Posterior vena cava (tissue), 2 donors: ENCODE measurements around the gene APOL4. TPM values are rescaled to one million over a fixed set of nuclear protein-coding genes. Genes with fewer than 3 reads are reported as not detected.
"Not testable (repeated sequence)": the region's sequence is repeated elsewhere in the genome, so short reads cannot be mapped to it uniquely, and the experiment has no call there.

Source experiments
- DNase-seq: peaks from one replicate; pipeline ENCODE4 v3.0.0-alpha.2; 2020; ENCODE audit warnings: low spot score
- intact Hi-C, 2 donors: fragments of 100-400 bp; cut with DNase I; formaldehyde crosslinking; loops; one replicate each; pipeline versions ENCODE4 v1.14.1 to v1.14.2; 2022 to 2023
- total RNA-seq, 2 donors: library from RNA; stranded (reverse); fragmentation: NEBNext Ultra II Directional; extraction: Animal tissue kit (Norgen Biotek cat#: 25700); gene quantifications; one replicate each; pipeline ENCODE4 v1.2.1, GENCODE V29; 2021
- donor health status: DM: yes; HTN: yes; CAD: no.
- donor health status: DM: yes; HTN: yes; CAD: no.

The APOL4 gene
- total RNA-seq, 2 donors from 2014 or later, result 7.5 to 9.5 TPM

- intact Hi-C loops, result no loop called here
- no peak for DNase-seq
Measured at GRCh38 chr22:36211237-36211861, 9.7 kb upstream of the APOL4 start.

GRCh38 chr22:36210224-36210623, 8.6 kb upstream of the APOL4 start:
- no peak for DNase-seq
- intact Hi-C loops, result no loop called here

- DNase-seq, intact Hi-C loops: not testable (repeated sequence)
Measured at GRCh38 chr22:36209488-36209908, 7.9 kb upstream of the APOL4 start.

- DNase-seq, result no peak
- intact Hi-C loops, result no loop called here
Measured at GRCh38 chr22:36208914-36209313, 7.3 kb upstream of the APOL4 start.

GRCh38 chr22:36208162-36208765, 6.7 kb upstream of the APOL4 start:
- intact Hi-C loops, result no loop called here
- no peak for DNase-seq

- intact Hi-C loops, result no loop called here
- no peak for DNase-seq
Measured at GRCh38 chr22:36206255-36206654, 4.6 kb upstream of the APOL4 start.

- intact Hi-C loops, result not testable (repeated sequence)
Measured at GRCh38 chr22:36205573-36205972, 4.0 kb upstream of the APOL4 start.

GRCh38 chr22:36204632-36205015, 3.0 kb upstream of the APOL4 start:
- intact Hi-C loops, result no loop called here
- no peak for DNase-seq

More at GRCh38 chr22:36205573-36205972, 4.0 kb upstream of the APOL4 start:
- not testable (repeated sequence) for DNase-seq

- no peak for DNase-seq
- intact Hi-C loops, result no loop called here
Measured at GRCh38 chr22:36204001-36204631, 2.5 kb upstream of the APOL4 start.

- DNase-seq, intact Hi-C loops: not testable (repeated sequence)
Measured at GRCh38 chr22:36203441-36203840, 1.8 kb upstream of the APOL4 start.

GRCh38 chr22:36202906-36203305, 1.3 kb upstream of the APOL4 start:
- DNase-seq, intact Hi-C loops: not testable (repeated sequence)

GRCh38 chr22:36201025-36201424, 584 bp downstream of the APOL4 start:
- intact Hi-C loops, DNase-seq: not testable (repeated sequence)

GRCh38 chr22:36199001-36199551, 2.5 kb downstream of the APOL4 start:
- intact Hi-C loops, result loop anchor here (5.0 to 10.0 kb wide), 3 partner anchors 73 to 296 kb away; no protein-coding TSS in a partner anchor
- DNase-seq, result no peak

GRCh38 chr22:36198536-36198935, 3.1 kb downstream of the APOL4 start:
- intact Hi-C loops, result loop anchor here (5.0 to 10.0 kb wide), 3 partner anchors 74 to 296 kb away; no protein-coding TSS in a partner anchor
- DNase-seq, result no peak

- no peak for DNase-seq
- intact Hi-C loops, result loop anchor here (5.0 to 10.0 kb wide), 3 partner anchors 75 to 297 kb away; no protein-coding TSS in a partner anchor
Measured at GRCh38 chr22:36197514-36198146, 4.0 kb downstream of the APOL4 start.

GRCh38 chr22:36197065-36197440, 4.6 kb downstream of the APOL4 start:
- no peak for DNase-seq
- intact Hi-C loops, result loop anchor here (5.0 to 10.0 kb wide), 3 partner anchors 75 to 298 kb away; no protein-coding TSS in a partner anchor

- DNase-seq, result no peak
- intact Hi-C loops, result loop anchor here (5.0 to 10.0 kb wide), 3 partner anchors 76 to 298 kb away; no protein-coding TSS in a partner anchor
Measured at GRCh38 chr22:36196254-36197064, 5.2 kb downstream of the APOL4 start.

- peak; percentile 83 for DNase-seq
- intact Hi-C loops, result loop anchor here (5.0 to 10.0 kb wide), 3 partner anchors 77 to 300 kb away; no protein-coding TSS in a partner anchor
Measured at GRCh38 chr22:36194971-36195370, 6.6 kb downstream of the APOL4 start.

- no peak for DNase-seq
- intact Hi-C loops, result loop anchor here (10.0 kb wide), 2 partner anchors 80 to 300 kb away; no protein-coding TSS in a partner anchor
Measured at GRCh38 chr22:36194385-36194784, 7.2 kb downstream of the APOL4 start.
